ENCODE measurements around the gene GALNT2. TPM values are rescaled to one million over a fixed set of nuclear protein-coding genes. Genes with fewer than 3 reads are reported as not detected.

The GALNT2 gene
- total and polyA plus RNA-seq, 2 donors (not counting 1 experiment from before 2014, with no cell fraction given): 19.0 to 184 TPM

DNA sequence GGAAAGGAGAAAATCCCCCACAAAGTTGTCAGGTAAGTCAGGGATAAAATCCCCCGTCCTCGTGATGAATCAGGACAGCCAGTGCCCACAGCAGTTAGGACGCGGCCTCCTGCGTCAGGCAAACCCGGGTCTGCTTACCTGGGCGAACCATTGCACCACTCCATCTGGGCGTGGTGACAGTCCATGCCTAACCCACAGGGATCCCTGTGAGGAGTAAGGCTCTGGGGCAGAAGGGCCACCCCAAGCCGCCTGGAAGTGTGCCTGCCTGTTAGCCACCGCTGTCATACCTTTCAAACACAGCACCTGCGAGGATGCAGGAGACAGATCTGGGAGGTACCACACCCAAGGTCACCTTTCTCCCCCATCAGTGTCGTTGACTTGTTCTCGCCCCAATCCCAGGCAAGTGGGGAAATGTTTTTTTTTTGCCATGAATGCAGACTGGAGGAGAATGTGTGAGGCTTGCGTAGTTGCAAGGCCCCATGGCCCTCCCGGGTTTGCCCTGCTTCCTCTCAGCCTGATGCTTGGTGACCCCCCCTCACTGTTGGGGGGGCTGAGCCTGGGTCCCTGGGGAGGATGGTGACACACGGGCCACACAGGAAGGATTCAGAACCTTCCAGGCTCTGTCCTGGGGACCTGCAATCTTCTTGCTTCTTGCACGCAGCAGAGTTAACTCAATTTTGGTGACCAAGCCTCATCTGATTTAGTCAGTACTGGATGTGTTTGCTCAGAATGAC, 252.1 kb downstream of the GALNT2 start:
- ChIA-PET POLR2A (no interaction called here), CTCF (no interaction called here)
- Mint-ChIP-seq H3K4me1 (no peaks in the 10 kb centered on the region), H3K9me3 (ENCODE audit: insufficient read depth) (no peaks in the 10 kb centered on the region), H3K27ac (no peak overlapping the region), H3K4me3 (no peak overlapping the region), H3K27me3 (peaks cover 7% of the 10 kb centered on the region)
- H3K4me1 ChIP-seq (ENCODE audit: control insufficient read depth in 2 of 2, insufficient read depth in 2 of 2, low read length in 2 of 2): no peaks in the 10 kb centered on the region
- TF ChIP-seq CTCF (IDR thresholded peaks at IDR 0.05) (no peak), EZH2 (IDR thresholded peaks at IDR 0.05; ENCODE audit: borderline replicate concordance, insufficient read depth, low read depth, low read length, poor library complexity, severe bottlenecking) (no peak)
- intact Hi-C loops (cut with micrococcal nuclease): loop anchor here (10.0 kb wide), 1 partner anchor 1654 kb away; no protein-coding TSS in a partner anchor
- no peaks in the 10 kb centered on the region for H3K9me3 ChIP-seq (ENCODE audit: control extremely low read depth in 1 of 3, control insufficient read depth in 2 of 3, insufficient read depth in 1 of 3, low read length in 2 of 3)
- H3K4me3 ChIP-seq (ENCODE audit: control extremely low read depth in 1 of 5, extremely low read depth in 1 of 5, insufficient read depth in 1 of 5, low read depth in 2 of 5, low read length in 4 of 5): no peak overlapping the region
- no peak overlapping the region for H3K27ac ChIP-seq (ENCODE audit: low read length in 2 of 2)
- H3K27me3 ChIP-seq (replicated peaks in 1 of 4; ENCODE audit: control extremely low read depth in 1 of 4, control insufficient read depth in 3 of 4, insufficient read depth in 4 of 4, low read length in 3 of 4): no peaks in the 10 kb centered on the region
- no peak overlapping the region for H3K9ac ChIP-seq (ENCODE audit: low read length)
- H2AFZ ChIP-seq (ENCODE audit: insufficient read depth, low read depth, low read length, poor library complexity, severe bottlenecking): no peak overlapping the region
- ATAC-seq (ENCODE audit: low read depth) (no peak), DNase-seq (no peak)
- no peaks in the 10 kb centered on the region for H3K79me2 ChIP-seq (ENCODE audit: control insufficient read depth, insufficient read depth, low read length)
- 90% methylated on average over 15 of the region's 17 CpGs for WGBS (ENCODE audit: insufficient coverage)
- no peak overlapping the region for H3K4me2 ChIP-seq (replicated peaks; ENCODE audit: low read depth, low read length, poor library complexity, severe bottlenecking)
- H4K20me1 ChIP-seq (ENCODE audit: control insufficient read depth, insufficient read depth, low read length, poor library complexity, severe bottlenecking): no peaks in the 10 kb centered on the region
- H3K36me3 ChIP-seq (replicated peaks in 1 of 2; ENCODE audit: control extremely low read depth in 1 of 2, control insufficient read depth in 1 of 2, extremely low read depth in 1 of 2, insufficient read depth in 2 of 2, low read length in 1 of 2): no peaks in the 10 kb centered on the region

- no peaks in the 10 kb centered on the region for H3K36me3 ChIP-seq (replicated peaks in 1 of 2; ENCODE audit: control extremely low read depth in 1 of 2, control insufficient read depth in 1 of 2, extremely low read depth in 1 of 2, insufficient read depth in 2 of 2, low read length in 1 of 2)
- TF ChIP-seq EZH2 (IDR thresholded peaks at IDR 0.05; ENCODE audit: borderline replicate concordance, insufficient read depth, low read depth, low read length, poor library complexity, severe bottlenecking) (no peak), CTCF (IDR thresholded peaks at IDR 0.05) (no peak)
- Mint-ChIP-seq H3K9me3 (ENCODE audit: insufficient read depth) (no peaks in the 10 kb centered on the region), H3K4me1 (no peaks in the 10 kb centered on the region), H3K27ac (no peak overlapping the region), H3K4me3 (no peak overlapping the region), H3K27me3 (peaks cover 7% of the 10 kb centered on the region)
- H2AFZ ChIP-seq (ENCODE audit: insufficient read depth, low read depth, low read length, poor library complexity, severe bottlenecking): no peak overlapping the region
- no peaks in the 10 kb centered on the region for H3K4me1 ChIP-seq (ENCODE audit: control insufficient read depth in 2 of 2, insufficient read depth in 2 of 2, low read length in 2 of 2)
- no peak for ATAC-seq (ENCODE audit: low read depth)
- H4K20me1 ChIP-seq (ENCODE audit: control insufficient read depth, insufficient read depth, low read length, poor library complexity, severe bottlenecking): no peaks in the 10 kb centered on the region
- intact Hi-C loops (cut with micrococcal nuclease): no loop called here
- no peak overlapping the region for H3K4me3 ChIP-seq (ENCODE audit: control extremely low read depth in 1 of 5, extremely low read depth in 1 of 5, insufficient read depth in 1 of 5, low read depth in 2 of 5, low read length in 4 of 5)
- no peaks in the 10 kb centered on the region for H3K79me2 ChIP-seq (ENCODE audit: control insufficient read depth, insufficient read depth, low read length)
- WGBS (ENCODE audit: insufficient coverage): 100% methylated on average over 2 of the region's 4 CpGs
- CTCF ChIA-PET: no interaction called here
- no peak overlapping the region for H3K9ac ChIP-seq (ENCODE audit: low read length)
- no peak for DNase-seq
- H3K4me2 ChIP-seq (replicated peaks; ENCODE audit: low read depth, low read length, poor library complexity, severe bottlenecking): no peak overlapping the region
- H3K27ac ChIP-seq (ENCODE audit: low read length in 2 of 2): no peak overlapping the region
- no peaks in the 10 kb centered on the region for H3K9me3 ChIP-seq (ENCODE audit: control extremely low read depth in 1 of 3, control insufficient read depth in 2 of 3, insufficient read depth in 1 of 3, low read length in 2 of 3)
- POLR2A ChIA-PET: no interaction called here
- H3K27me3 ChIP-seq (replicated peaks in 1 of 4; ENCODE audit: control extremely low read depth in 1 of 4, control insufficient read depth in 3 of 4, insufficient read depth in 4 of 4, low read length in 3 of 4): no peaks in the 10 kb centered on the region
Measured at GRCh38 chr1:230320804-230321203, 253.8 kb downstream of the GALNT2 start.
